Sigmoid colon (tissue), 7 donors: ENCODE measurements around the gene RNF13. TPM values are rescaled to one million over a fixed set of nuclear protein-coding genes. Genes with fewer than 3 reads are reported as not detected.
"Not testable (repeated sequence)": the region's sequence is repeated elsewhere in the genome, so short reads cannot be mapped to it uniquely, and the experiment has no call there.

Source experiments
- DNase-seq: peaks from one replicate; pipeline ENCODE4 v3.0.0-alpha.2; 2019
- H3K27ac ChIP-seq, 4 donors: fragments of 200-600 bp; sonication (generic); one replicate each; pipeline ENCODE4 v1.5.1; 2016 to 2019; ENCODE audit warnings: mild to moderate bottlenecking in 1 of 4
- H3K27me3 ChIP-seq, 3 donors: fragments of 200-600 bp; sonication (generic); one replicate each; pipeline ENCODE4 v1.5.1; 2019; ENCODE audit warnings: mild to moderate bottlenecking in 1 of 3
- H3K36me3 ChIP-seq, 4 donors: fragments of 200-600 bp; sonication (generic); one replicate each; pipeline ENCODE4 v1.5.1; 2016 to 2019
- H3K4me1 ChIP-seq, 4 donors: fragments of 200-600 bp; sonication (generic); one replicate each; pipeline ENCODE4 v1.5.1; 2017 to 2019
- H3K4me3 ChIP-seq, 4 donors: fragments of 200-600 bp; sonication (generic); one replicate each; pipeline ENCODE4 v1.5.1; 2017 to 2019; ENCODE audit warnings: mild to moderate bottlenecking in 2 of 4, moderate library complexity in 1 of 4
- H3K9me3 ChIP-seq, 4 donors: fragments of 200-600 bp in 3 of 4; sonication (generic) in 3 of 4; one replicate each; pipeline versions ENCODE4 v1.5.1 to v1.6.1; 2013 to 2019
- CTCF ChIP-seq, 4 experiments: fragments of 450-650 bp in 3 of 4; fragments of 200-600 bp in 1 of 4; IDR thresholded peaks; one replicate each; pipeline ENCODE4 v1.5.1; 2016 to 2019; ENCODE audit warnings: antibody characterized with exemption in 4 of 4, mild to moderate bottlenecking in 3 of 4, moderate library complexity in 2 of 4
- EP300 ChIP-seq, 4 donors: sonication (generic); formaldehyde crosslinking; IDR thresholded peaks; one replicate each; pipeline ENCODE4 v1.6.1; 2017; ENCODE audit warnings: antibody characterized with exemption in 4 of 4
- POLR2A ChIP-seq, 2 donors: fragments of 450-650 bp; IDR thresholded peaks; one replicate each; pipeline ENCODE4 v1.6.1; 2016; ENCODE audit warnings: antibody characterized with exemption in 2 of 2, mild to moderate bottlenecking in 2 of 2, moderate library complexity in 2 of 2
- POLR2AphosphoS5 ChIP-seq, 4 donors: sonication (generic); formaldehyde crosslinking; IDR thresholded peaks; one replicate each; pipeline ENCODE4 v1.6.1; 2017; ENCODE audit warnings: antibody characterized with exemption in 4 of 4
- WGBS, 2 donors: extraction: QIAGEN DNeasy Blood & Tissue Kit; methylation state at CpG; one replicate each; pipeline ENCODE4 v1.1.7; 2013; 5-methylcytosine and 5-hydroxymethylcytosine counted together
- intact Hi-C: fragments of 100-400 bp; cut with DNase I; formaldehyde crosslinking; loops from one replicate; pipeline ENCODE4 v1.15.1; 2023
- polyA plus RNA-seq, 3 donors: library from polyadenylated mRNA; stranded (reverse); fragments of 200-250 nt; gene quantifications; one replicate each; pipeline ENCODE4 v1.2.3, GENCODE V29; 2013
- total RNA-seq, 4 donors: library from RNA; depleted of rRNA; stranded (reverse); fragments of >200 nt; gene quantifications; one replicate each; pipeline ENCODE4 v1.1.0, GENCODE V29; 2016
- donor health status: healthy with polysubstance abuse.
- donor health status: Bipolar disorder and iron deficiency.
- donor health status: healthy.

Gene RNF13
- total and polyA plus RNA-seq, 7 donors, result 15.6 to 110 (median 78.3) TPM

- H3K27me3 ChIP-seq, result no peaks in the 10 kb centered on the region
- peaks cover 0 to 10% (median 0%) of the 10 kb centered on the region in 4 donors for H3K36me3 ChIP-seq
- intact Hi-C loops, result no loop called here
- no peak overlapping the region for H3K4me3 ChIP-seq
- no peak for DNase-seq
- H3K9me3 ChIP-seq, result no peaks in the 10 kb centered on the region
- TF ChIP-seq CTCF (IDR thresholded peaks at IDR 0.05), result no peak
- TF ChIP-seq POLR2A (IDR thresholded peaks at IDR 0.05), result no peak
- no peak for TF ChIP-seq EP300 (IDR thresholded peaks at IDR 0.05)
- no peak for TF ChIP-seq POLR2AphosphoS5 (IDR thresholded peaks at IDR 0.05)
- H3K4me1 ChIP-seq, result no peaks in the 10 kb centered on the region
- 93 to 98% methylated on average over 1 of the region's 1 CpG for WGBS, 2 donors
- H3K27ac ChIP-seq, result no peak overlapping the region
Observed at GRCh38 chr3:149877668-149878067, 64.7 kb downstream of the RNF13 start.

- Histone ChIP-seq H3K27ac (no peak overlapping the region), H3K4me1 (no peaks in the 10 kb centered on the region), H3K4me3 (no peak overlapping the region), H3K36me3 (no peaks in the 10 kb centered on the region), H3K9me3 (no peaks in the 10 kb centered on the region), H3K27me3 (no peaks in the 10 kb centered on the region)
- peak in 2 of 4 experiments; percentile 28 to 36 for TF ChIP-seq CTCF (IDR thresholded peaks at IDR 0.05)
- TF ChIP-seq POLR2AphosphoS5 (IDR thresholded peaks at IDR 0.05), result no peak
- no peak for TF ChIP-seq POLR2A (IDR thresholded peaks at IDR 0.05)
- TF ChIP-seq EP300 (IDR thresholded peaks at IDR 0.05), result no peak
- intact Hi-C loops, result no loop called here
- WGBS, 2 donors, result 22 to 28% methylated on average over 2 of the region's 2 CpGs
- peak; percentile 71 for DNase-seq
Observed at GRCh38 chr3:149879872-149880271, 66.9 kb downstream of the RNF13 start.

- no peak overlapping the region for H3K4me3 ChIP-seq
- TF ChIP-seq POLR2A (IDR thresholded peaks at IDR 0.05) (no peak), CTCF (IDR thresholded peaks at IDR 0.05) (no peak), POLR2AphosphoS5 (IDR thresholded peaks at IDR 0.05) (no peak), EP300 (IDR thresholded peaks at IDR 0.05) (no peak)
- WGBS, 2 donors, result 56 to 68% methylated on average over 4 of the region's 4 CpGs
- no peak for DNase-seq
- no peaks in the 10 kb centered on the region for H3K36me3 ChIP-seq
- no peak overlapping the region for H3K27ac ChIP-seq
- H3K9me3 ChIP-seq, result no peaks in the 10 kb centered on the region
- no peaks in the 10 kb centered on the region for H3K4me1 ChIP-seq
- intact Hi-C loops, result no loop called here
- no peaks in the 10 kb centered on the region for H3K27me3 ChIP-seq
Observed at GRCh38 chr3:149881879-149882278, 68.9 kb downstream of the RNF13 start.

- intact Hi-C loops, result no loop called here
- WGBS, 2 donors, result 93 to 94% methylated on average over 1 of the region's 1 CpG
- TF ChIP-seq CTCF (IDR thresholded peaks at IDR 0.05) (no peak), POLR2A (IDR thresholded peaks at IDR 0.05) (no peak), EP300 (IDR thresholded peaks at IDR 0.05) (no peak), POLR2AphosphoS5 (IDR thresholded peaks at IDR 0.05) (no peak)
- Histone ChIP-seq H3K4me1 (no peaks in the 10 kb centered on the region), H3K9me3 (no peaks in the 10 kb centered on the region), H3K36me3 (peaks cover 0 to 10% (median 0%) of the 10 kb centered on the region in 4 donors), H3K27ac (no peak overlapping the region), H3K4me3 (no peak overlapping the region), H3K27me3 (no peaks in the 10 kb centered on the region)
- DNase-seq, result no peak
Observed at GRCh38 chr3:149883134-149883533, 70.1 kb downstream of the RNF13 start.

GRCh38 chr3:149883860-149884259 is 70.8 kb downstream of the RNF13 start:
- H3K9me3 ChIP-seq, H3K4me1 ChIP-seq, H3K27ac ChIP-seq, H3K4me3 ChIP-seq, intact Hi-C loops, H3K27me3 ChIP-seq, DNase-seq: not testable (repeated sequence)
- WGBS, 2 donors, result 97 to 98% methylated on average over 5 of the region's 5 CpGs
- peaks cover 0 to 17% (median 0%) of the 10 kb centered on the region in 4 donors for H3K36me3 ChIP-seq

GRCh38 chr3:149884848-149885247 is 71.8 kb downstream of the RNF13 start:
- intact Hi-C loops, H3K9me3 ChIP-seq, H3K27ac ChIP-seq, DNase-seq, H3K27me3 ChIP-seq, H3K4me1 ChIP-seq, H3K4me3 ChIP-seq: not testable (repeated sequence)
- H3K36me3 ChIP-seq, result peaks cover 0 to 17% (median 0%) of the 10 kb centered on the region in 4 donors
